GM23338 (cell line): ENCODE results near the gene IGF1R. TPM values are rescaled to one million over a fixed set of nuclear protein-coding genes. Genes with fewer than 3 reads are reported as not detected.

Experiments
- ATAC-seq: fragments of 200-7000 bp; cut with Tn5 transposase; 3 replicates; pipeline ENCODE4 v1.9.1; 2020
- DNase-seq: peaks from one replicate; pipeline ENCODE4 v3.0.0-alpha.2; 2015; ENCODE audit warnings: low spot score
- H2AFZ ChIP-seq: fragments of 200-600 bp; sonication (generic); 2 replicates; pipeline ENCODE4 v1.8.0; 2016; ENCODE audit warnings: antibody characterized with exemption, mild to moderate bottlenecking, moderate library complexity
- H3F3A ChIP-seq: fragments of 200-600 bp; sonication (generic); replicated peaks from 2 replicates; pipeline ENCODE4 v1.8.0; 2017; ENCODE audit warnings: antibody characterized with exemption, mixed run types, low read depth
- H3K27ac ChIP-seq: fragments of 200-600 bp; sonication (generic); 2 replicates; pipeline ENCODE4 v1.6.1; 2016; ENCODE audit warnings: low read depth
- H3K27me3 ChIP-seq: fragments of 200-600 bp; sonication (generic); 2 replicates; pipeline ENCODE4 v1.8.0; 2016; ENCODE audit warnings: mild to moderate bottlenecking, mixed run types, moderate library complexity; ENCODE audit not compliant: insufficient read depth
- H3K36me3 ChIP-seq: fragments of 200-600 bp; sonication (generic); 2 replicates; pipeline ENCODE4 v1.8.0; 2016; ENCODE audit warnings: mild to moderate bottlenecking; ENCODE audit not compliant: insufficient read depth
- H3K4me1 ChIP-seq: fragments of 200-600 bp; sonication (generic); 2 replicates; pipeline ENCODE4 v1.8.0; 2016; ENCODE audit warnings: mild to moderate bottlenecking, moderate library complexity; ENCODE audit not compliant: insufficient read depth
- H3K4me2 ChIP-seq: fragments of 200-600 bp; sonication (generic); 2 replicates; pipeline ENCODE4 v1.7.1; 2017; ENCODE audit warnings: mixed run types
- H3K4me3 ChIP-seq: fragments of 200-600 bp; sonication (generic); 2 replicates; pipeline ENCODE4 v1.6.1; 2016; ENCODE audit warnings: mixed run types
- H3K79me2 ChIP-seq: fragments of 200-600 bp; sonication (generic); replicated peaks from 2 replicates; pipeline ENCODE4 v1.8.0; 2017; ENCODE audit warnings: mild to moderate bottlenecking; ENCODE audit not compliant: insufficient read depth
- H3K9me2 ChIP-seq: fragments of 200-600 bp; sonication (generic); 2 replicates; pipeline ENCODE4 v1.8.0; 2017; ENCODE audit not compliant: insufficient read depth
- H4K20me1 ChIP-seq: fragments of 200-600 bp; sonication (generic); replicated peaks from 2 replicates; pipeline ENCODE4 v1.8.0; 2017; ENCODE audit warnings: mild to moderate bottlenecking; ENCODE audit not compliant: insufficient read depth
- H3K27ac Mint-ChIP-seq: 2 replicates; pipeline ENCODE4 v1.8.0; 2020; ENCODE audit warnings: inconsistent platforms, mild to moderate bottlenecking, moderate library complexity, mixed read lengths
- H3K27me3 Mint-ChIP-seq: 3 replicates; pipeline ENCODE4 v1.8.0; 2022; ENCODE audit warnings: low read depth, mild to moderate bottlenecking, moderate library complexity, mixed read lengths, inconsistent platforms; ENCODE audit not compliant: insufficient read depth, poor library complexity
- H3K36me3 Mint-ChIP-seq: 3 replicates; pipeline ENCODE4 v1.8.0; 2021; ENCODE audit warnings: low read depth, mild to moderate bottlenecking, inconsistent platforms, moderate library complexity, mixed read lengths
- H3K4me1 Mint-ChIP-seq: 3 replicates; pipeline ENCODE4 v1.8.0; 2020; ENCODE audit warnings: mild to moderate bottlenecking, inconsistent platforms, mixed read lengths
- H3K4me3 Mint-ChIP-seq: 3 replicates; pipeline ENCODE4 v1.8.0; 2021; ENCODE audit warnings: moderate library complexity, mild to moderate bottlenecking, inconsistent platforms, mixed read lengths
- H3K9me3 Mint-ChIP-seq: 3 replicates; pipeline ENCODE4 v1.8.0; 2020; ENCODE audit warnings: moderate library complexity, mild to moderate bottlenecking, inconsistent platforms, mixed read lengths
- CREB1 ChIP-seq: fragments of 250-450 bp; sonication (Bioruptor Pico); IDR thresholded peaks from 2 replicates; pipeline ENCODE4 v1.5.0; 2020; ENCODE audit warnings: low read depth, mild to moderate bottlenecking, moderate library complexity
- EZH2 ChIP-seq: fragments of 200-600 bp; sonication (generic); IDR thresholded peaks from one replicate; pipeline ENCODE4 v1.8.0; 2017; ENCODE audit warnings: antibody characterized with exemption, mild to moderate bottlenecking, low read depth; ENCODE audit not compliant: unreplicated experiment
- EZH2phosphoT487 ChIP-seq: fragments of 200-600 bp; sonication (generic); IDR thresholded peaks from one replicate; pipeline ENCODE4 v1.8.1; 2018; ENCODE audit warnings: antibody characterized with exemption; ENCODE audit not compliant: unreplicated experiment
- JUNB ChIP-seq: IDR thresholded peaks from one replicate; pipeline ENCODE4 v1.6.1; 2016; ENCODE audit warnings: antibody characterized with exemption; ENCODE audit not compliant: unreplicated experiment
- NANOG ChIP-seq: IDR thresholded peaks from 2 replicates; pipeline ENCODE4 v1.6.1; 2016; ENCODE audit warnings: antibody characterized with exemption, borderline replicate concordance
- POLR2AphosphoS5 ChIP-seq: IDR thresholded peaks from 2 replicates; pipeline ENCODE4 v1.6.1; 2016; ENCODE audit warnings: antibody characterized with exemption, low read depth
- STAT1 ChIP-seq: IDR thresholded peaks from one replicate; pipeline ENCODE4 v1.6.1; 2016; ENCODE audit warnings: antibody characterized with exemption; ENCODE audit not compliant: unreplicated experiment
- ZNF114 ChIP-seq: fragments of 250-450 bp; sonication (Bioruptor Pico); IDR thresholded peaks from 2 replicates; pipeline ENCODE4 v1.5.0; 2020; ENCODE audit warnings: mild to moderate bottlenecking, moderate library complexity
- ZNF331 ChIP-seq: fragments of 250-450 bp; sonication (Bioruptor Pico); IDR thresholded peaks from 2 replicates; pipeline ENCODE4 v1.5.0; 2020; ENCODE audit warnings: low read depth, mild to moderate bottlenecking, moderate library complexity
- polyA plus RNA-seq: library from polyadenylated mRNA; unstranded; fragments of >200 nt; fragmentation: Nextera tagmentation; extraction: Ambion mirVana; gene quantifications from 2 replicates; pipeline ENCODE4 v1.2.1, GENCODE V29; 2016
- total RNA-seq: library from RNA; depleted of rRNA; stranded (reverse); fragments of >200 nt; shearing (Covaris generic); gene quantifications from 2 replicates; pipeline ENCODE4 v1.2.3, GENCODE V29; 2014
- TF ChIP-seq, protein P1 (sequence below): fragments of 250-450 bp; sonication (Bioruptor Pico); IDR thresholded peaks from 2 replicates; pipeline ENCODE4 v1.5.0; 2020; ENCODE audit warnings: mild to moderate bottlenecking, moderate library complexity
- TF ChIP-seq, protein P2 (sequence below): IDR thresholded peaks from one replicate; pipeline ENCODE4 v1.6.1; 2018; ENCODE audit warnings: antibody characterized with exemption; ENCODE audit not compliant: unreplicated experiment
- TF ChIP-seq, protein P3 (sequence below), 2 experiments: fragments of 200-600 bp in 1 of 2; sonication (generic) in 1 of 2; conservative IDR thresholded peaks; 2 replicates each; pipeline versions ENCODE4 v1.5.1 to v1.6.1; 2016 to 2017; ENCODE audit warnings: antibody characterized with exemption in 2 of 2, low read depth in 2 of 2, mild to moderate bottlenecking in 2 of 2, moderate library complexity in 1 of 2
- TF ChIP-seq, protein P4 (sequence below): IDR thresholded peaks from 2 replicates; pipeline ENCODE4 v1.6.1; 2016; ENCODE audit warnings: antibody characterized with exemption

IGF1R gene
- total and polyA plus RNA-seq, 2 experiments from 2014 or later, result 20.4 to 92.2 TPM

DNA sequence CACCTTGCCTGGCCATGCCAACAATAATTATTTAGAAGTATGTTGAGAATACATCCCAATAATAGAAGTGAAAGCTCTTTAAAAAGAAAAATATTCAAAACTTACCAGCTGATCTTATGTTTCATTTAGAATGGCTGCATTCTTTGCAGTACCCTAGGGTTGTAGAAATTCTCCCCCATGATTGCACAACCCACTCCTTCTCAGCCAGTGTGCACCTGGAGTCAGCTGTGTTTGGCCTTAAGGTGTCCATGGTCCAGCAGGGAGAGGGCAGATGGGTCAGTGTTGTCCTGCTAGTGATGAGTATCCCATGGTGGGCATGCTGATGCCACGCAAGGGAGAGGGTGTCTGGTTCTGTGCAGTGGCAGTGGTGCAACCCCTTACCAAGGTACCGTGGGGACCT lies 117.3 kb downstream of the IGF1R start:
- H3K79me2 ChIP-seq, result peaks cover 100% of the 10 kb centered on the region
- no peak overlapping the region for H2AFZ ChIP-seq
- no peaks in the 10 kb centered on the region for H3K27me3 ChIP-seq
- H3K27ac ChIP-seq, result no peak overlapping the region
- peaks cover 9% of the 10 kb centered on the region; the same call in 2 of the 3 replicates for H3K9me3 Mint-ChIP-seq
- peaks cover 22% of the 10 kb centered on the region for H4K20me1 ChIP-seq
- no peak overlapping the region; the same call in none of the 2 replicates for H3K27ac Mint-ChIP-seq
- H3F3A ChIP-seq, result no peaks in the 10 kb centered on the region
- H3K9me2 ChIP-seq, result no peaks in the 10 kb centered on the region
- H3K4me2 ChIP-seq, result no peak overlapping the region
- peaks cover 13% of the 10 kb centered on the region for H3K27me3 Mint-ChIP-seq
- H3K4me1 ChIP-seq, result peaks cover 57% of the 10 kb centered on the region
- no peak for DNase-seq
- no peak for TF ChIP-seq ZNF114 (CRISPR knock-in tag)
- TF ChIP-seq EZH2, result no peak
- no peak for TF ChIP-seq ZNF331 (CRISPR knock-in tag)
- no peak for TF ChIP-seq STAT1
- no peak for TF ChIP-seq EZH2phosphoT487
- no peak for TF ChIP-seq CREB1 (CRISPR knock-in tag)
- no peak for TF ChIP-seq POLR2AphosphoS5
- TF ChIP-seq, protein P1, sequence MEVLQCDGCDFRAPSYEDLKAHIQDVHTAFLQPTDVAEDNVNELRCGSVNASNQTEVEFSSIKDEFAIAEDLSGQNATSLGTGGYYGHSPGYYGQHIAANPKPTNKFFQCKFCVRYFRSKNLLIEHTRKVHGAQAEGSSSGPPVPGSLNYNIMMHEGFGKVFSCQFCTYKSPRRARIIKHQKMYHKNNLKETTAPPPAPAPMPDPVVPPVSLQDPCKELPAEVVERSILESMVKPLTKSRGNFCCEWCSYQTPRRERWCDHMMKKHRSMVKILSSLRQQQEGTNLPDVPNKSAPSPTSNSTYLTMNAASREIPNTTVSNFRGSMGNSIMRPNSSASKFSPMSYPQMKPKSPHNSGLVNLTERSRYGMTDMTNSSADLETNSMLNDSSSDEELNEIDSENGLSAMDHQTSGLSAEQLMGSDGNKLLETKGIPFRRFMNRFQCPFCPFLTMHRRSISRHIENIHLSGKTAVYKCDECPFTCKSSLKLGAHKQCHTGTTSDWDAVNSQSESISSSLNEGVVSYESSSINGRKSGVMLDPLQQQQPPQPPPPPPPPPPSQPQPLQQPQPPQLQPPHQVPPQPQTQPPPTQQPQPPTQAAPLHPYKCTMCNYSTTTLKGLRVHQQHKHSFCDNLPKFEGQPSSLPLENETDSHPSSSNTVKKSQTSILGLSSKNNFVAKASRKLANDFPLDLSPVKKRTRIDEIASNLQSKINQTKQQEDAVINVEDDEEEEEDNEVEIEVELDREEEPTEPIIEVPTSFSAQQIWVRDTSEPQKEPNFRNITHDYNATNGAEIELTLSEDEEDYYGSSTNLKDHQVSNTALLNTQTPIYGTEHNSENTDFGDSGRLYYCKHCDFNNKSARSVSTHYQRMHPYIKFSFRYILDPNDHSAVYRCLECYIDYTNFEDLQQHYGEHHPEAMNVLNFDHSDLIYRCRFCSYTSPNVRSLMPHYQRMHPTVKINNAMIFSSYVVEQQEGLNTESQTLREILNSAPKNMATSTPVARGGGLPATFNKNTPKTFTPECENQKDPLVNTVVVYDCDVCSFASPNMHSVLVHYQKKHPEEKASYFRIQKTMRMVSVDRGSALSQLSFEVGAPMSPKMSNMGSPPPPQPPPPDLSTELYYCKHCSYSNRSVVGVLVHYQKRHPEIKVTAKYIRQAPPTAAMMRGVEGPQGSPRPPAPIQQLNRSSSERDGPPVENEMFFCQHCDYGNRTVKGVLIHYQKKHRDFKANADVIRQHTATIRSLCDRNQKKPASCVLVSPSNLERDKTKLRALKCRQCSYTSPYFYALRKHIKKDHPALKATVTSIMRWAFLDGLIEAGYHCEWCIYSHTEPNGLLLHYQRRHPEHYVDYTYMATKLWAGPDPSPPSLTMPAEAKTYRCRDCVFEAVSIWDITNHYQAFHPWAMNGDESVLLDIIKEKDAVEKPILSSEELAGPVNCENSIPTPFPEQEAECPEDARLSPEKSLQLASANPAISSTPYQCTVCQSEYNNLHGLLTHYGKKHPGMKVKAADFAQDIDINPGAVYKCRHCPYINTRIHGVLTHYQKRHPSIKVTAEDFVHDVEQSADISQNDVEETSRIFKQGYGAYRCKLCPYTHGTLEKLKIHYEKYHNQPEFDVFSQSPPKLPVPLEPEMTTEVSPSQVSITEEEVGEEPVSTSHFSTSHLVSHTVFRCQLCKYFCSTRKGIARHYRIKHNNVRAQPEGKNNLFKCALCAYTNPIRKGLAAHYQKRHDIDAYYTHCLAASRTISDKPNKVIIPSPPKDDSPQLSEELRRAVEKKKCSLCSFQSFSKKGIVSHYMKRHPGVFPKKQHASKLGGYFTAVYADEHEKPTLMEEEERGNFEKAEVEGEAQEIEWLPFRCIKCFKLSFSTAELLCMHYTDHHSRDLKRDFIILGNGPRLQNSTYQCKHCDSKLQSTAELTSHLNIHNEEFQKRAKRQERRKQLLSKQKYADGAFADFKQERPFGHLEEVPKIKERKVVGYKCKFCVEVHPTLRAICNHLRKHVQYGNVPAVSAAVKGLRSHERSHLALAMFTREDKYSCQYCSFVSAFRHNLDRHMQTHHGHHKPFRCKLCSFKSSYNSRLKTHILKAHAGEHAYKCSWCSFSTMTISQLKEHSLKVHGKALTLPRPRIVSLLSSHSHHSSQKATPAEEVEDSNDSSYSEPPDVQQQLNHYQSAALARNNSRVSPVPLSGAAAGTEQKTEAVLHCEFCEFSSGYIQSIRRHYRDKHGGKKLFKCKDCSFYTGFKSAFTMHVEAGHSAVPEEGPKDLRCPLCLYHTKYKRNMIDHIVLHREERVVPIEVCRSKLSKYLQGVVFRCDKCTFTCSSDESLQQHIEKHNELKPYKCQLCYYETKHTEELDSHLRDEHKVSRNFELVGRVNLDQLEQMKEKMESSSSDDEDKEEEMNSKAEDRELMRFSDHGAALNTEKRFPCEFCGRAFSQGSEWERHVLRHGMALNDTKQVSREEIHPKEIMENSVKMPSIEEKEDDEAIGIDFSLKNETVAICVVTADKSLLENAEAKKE (CRISPR knock-in tag), result no peak
- TF ChIP-seq, protein P2, sequence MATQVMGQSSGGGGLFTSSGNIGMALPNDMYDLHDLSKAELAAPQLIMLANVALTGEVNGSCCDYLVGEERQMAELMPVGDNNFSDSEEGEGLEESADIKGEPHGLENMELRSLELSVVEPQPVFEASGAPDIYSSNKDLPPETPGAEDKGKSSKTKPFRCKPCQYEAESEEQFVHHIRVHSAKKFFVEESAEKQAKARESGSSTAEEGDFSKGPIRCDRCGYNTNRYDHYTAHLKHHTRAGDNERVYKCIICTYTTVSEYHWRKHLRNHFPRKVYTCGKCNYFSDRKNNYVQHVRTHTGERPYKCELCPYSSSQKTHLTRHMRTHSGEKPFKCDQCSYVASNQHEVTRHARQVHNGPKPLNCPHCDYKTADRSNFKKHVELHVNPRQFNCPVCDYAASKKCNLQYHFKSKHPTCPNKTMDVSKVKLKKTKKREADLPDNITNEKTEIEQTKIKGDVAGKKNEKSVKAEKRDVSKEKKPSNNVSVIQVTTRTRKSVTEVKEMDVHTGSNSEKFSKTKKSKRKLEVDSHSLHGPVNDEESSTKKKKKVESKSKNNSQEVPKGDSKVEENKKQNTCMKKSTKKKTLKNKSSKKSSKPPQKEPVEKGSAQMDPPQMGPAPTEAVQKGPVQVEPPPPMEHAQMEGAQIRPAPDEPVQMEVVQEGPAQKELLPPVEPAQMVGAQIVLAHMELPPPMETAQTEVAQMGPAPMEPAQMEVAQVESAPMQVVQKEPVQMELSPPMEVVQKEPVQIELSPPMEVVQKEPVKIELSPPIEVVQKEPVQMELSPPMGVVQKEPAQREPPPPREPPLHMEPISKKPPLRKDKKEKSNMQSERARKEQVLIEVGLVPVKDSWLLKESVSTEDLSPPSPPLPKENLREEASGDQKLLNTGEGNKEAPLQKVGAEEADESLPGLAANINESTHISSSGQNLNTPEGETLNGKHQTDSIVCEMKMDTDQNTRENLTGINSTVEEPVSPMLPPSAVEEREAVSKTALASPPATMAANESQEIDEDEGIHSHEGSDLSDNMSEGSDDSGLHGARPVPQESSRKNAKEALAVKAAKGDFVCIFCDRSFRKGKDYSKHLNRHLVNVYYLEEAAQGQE, result no peak
- TF ChIP-seq, protein P3, sequence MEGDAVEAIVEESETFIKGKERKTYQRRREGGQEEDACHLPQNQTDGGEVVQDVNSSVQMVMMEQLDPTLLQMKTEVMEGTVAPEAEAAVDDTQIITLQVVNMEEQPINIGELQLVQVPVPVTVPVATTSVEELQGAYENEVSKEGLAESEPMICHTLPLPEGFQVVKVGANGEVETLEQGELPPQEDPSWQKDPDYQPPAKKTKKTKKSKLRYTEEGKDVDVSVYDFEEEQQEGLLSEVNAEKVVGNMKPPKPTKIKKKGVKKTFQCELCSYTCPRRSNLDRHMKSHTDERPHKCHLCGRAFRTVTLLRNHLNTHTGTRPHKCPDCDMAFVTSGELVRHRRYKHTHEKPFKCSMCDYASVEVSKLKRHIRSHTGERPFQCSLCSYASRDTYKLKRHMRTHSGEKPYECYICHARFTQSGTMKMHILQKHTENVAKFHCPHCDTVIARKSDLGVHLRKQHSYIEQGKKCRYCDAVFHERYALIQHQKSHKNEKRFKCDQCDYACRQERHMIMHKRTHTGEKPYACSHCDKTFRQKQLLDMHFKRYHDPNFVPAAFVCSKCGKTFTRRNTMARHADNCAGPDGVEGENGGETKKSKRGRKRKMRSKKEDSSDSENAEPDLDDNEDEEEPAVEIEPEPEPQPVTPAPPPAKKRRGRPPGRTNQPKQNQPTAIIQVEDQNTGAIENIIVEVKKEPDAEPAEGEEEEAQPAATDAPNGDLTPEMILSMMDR (conservative IDR thresholded peaks at IDR 0.05; ENCODE audit: low read depth in 2 of 2), result no peak
- TF ChIP-seq, protein P4, sequence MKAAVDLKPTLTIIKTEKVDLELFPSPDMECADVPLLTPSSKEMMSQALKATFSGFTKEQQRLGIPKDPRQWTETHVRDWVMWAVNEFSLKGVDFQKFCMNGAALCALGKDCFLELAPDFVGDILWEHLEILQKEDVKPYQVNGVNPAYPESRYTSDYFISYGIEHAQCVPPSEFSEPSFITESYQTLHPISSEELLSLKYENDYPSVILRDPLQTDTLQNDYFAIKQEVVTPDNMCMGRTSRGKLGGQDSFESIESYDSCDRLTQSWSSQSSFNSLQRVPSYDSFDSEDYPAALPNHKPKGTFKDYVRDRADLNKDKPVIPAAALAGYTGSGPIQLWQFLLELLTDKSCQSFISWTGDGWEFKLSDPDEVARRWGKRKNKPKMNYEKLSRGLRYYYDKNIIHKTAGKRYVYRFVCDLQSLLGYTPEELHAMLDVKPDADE, result no peak
- TF ChIP-seq JUNB, result no peak
- no peak for TF ChIP-seq NANOG
- H3K4me3 ChIP-seq, result no peak overlapping the region
- H3K36me3 Mint-ChIP-seq, result peaks cover 11% of the 10 kb centered on the region
- H3K4me1 Mint-ChIP-seq, result peaks cover 62% of the 10 kb centered on the region
- no peak overlapping the region; the same call in 2 of the 3 replicates for H3K4me3 Mint-ChIP-seq
- no peak for ATAC-seq
- H3K36me3 ChIP-seq, result no peaks in the 10 kb centered on the region
